Measurements from ENCODE around the gene ZNF728.
"Not testable (repeated sequence)": the region's sequence is repeated elsewhere in the genome, so short reads cannot be mapped to it uniquely, and the experiment has no call there.

The ZNF728 gene

DNA sequence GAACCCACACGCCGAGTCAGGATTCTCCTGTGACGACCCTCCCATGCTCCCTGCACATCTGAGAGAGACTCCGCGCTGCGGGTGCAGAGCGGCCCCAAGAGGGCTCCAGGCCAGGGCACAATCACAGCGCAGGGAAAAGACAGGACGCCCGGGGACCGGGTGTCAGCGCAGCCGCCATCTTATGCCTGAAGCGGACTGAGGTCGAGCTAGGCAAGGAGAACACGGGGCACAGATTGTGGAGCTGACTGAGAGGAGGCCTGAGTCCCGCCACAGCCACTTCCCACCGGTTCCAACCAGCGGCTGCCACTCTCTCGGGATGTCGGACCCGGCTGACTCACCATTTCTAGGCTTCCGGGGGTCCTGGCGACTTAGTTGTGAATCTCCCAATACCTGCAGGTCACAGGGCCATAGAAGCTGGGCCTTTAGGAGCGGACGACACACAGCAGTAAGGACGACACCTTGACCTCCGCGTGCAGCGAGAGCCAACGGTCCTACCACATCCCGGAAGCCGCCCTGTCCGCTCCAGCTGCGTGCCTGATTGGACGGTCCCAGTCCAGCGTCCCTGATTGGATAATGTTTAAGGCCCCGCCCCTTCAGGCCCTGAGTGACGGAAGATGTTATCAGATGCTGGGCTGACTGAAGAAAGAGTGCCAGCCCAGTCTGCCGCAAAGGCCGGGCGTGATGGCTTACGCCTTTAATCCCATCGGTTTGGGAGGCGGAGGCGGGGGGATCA lies at the start of gene ZNF728:
TSS of gene ZNF728 (minus strand) at position 487 of the 733 bp plus-strand sequence. CDS start at position 341, 146 bp downstream.
- TF ChIP-seq, protein P1, sequence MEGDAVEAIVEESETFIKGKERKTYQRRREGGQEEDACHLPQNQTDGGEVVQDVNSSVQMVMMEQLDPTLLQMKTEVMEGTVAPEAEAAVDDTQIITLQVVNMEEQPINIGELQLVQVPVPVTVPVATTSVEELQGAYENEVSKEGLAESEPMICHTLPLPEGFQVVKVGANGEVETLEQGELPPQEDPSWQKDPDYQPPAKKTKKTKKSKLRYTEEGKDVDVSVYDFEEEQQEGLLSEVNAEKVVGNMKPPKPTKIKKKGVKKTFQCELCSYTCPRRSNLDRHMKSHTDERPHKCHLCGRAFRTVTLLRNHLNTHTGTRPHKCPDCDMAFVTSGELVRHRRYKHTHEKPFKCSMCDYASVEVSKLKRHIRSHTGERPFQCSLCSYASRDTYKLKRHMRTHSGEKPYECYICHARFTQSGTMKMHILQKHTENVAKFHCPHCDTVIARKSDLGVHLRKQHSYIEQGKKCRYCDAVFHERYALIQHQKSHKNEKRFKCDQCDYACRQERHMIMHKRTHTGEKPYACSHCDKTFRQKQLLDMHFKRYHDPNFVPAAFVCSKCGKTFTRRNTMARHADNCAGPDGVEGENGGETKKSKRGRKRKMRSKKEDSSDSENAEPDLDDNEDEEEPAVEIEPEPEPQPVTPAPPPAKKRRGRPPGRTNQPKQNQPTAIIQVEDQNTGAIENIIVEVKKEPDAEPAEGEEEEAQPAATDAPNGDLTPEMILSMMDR (IDR thresholded peaks at IDR 0.05; ENCODE audit: low read length, missing control alignments): no peak
- no peak for DNase-seq (ENCODE audit: low read depth)
- no peak within 1 kb of the TSS for H3K4me3 ChIP-seq (replicated peaks; ENCODE audit: low read depth, low read length)

DNA sequence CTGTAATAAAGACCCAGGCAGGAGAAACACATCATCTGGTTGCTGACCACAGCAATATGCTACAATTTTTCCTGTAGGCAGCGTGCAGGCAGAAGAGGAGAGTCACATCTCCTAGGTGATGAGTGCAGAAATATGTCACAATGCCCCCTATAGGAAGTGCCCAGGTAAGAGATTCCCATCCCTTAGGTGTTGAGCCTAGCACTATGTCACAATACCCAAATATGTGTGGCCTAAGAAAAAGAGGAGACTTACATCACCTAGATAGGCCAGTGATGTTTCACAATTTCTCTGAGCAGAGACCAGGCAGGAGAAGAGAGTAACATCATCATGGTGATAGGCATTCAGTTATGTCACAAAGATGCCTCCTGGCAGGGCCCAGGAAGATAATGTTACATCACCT lies 49.4 kb upstream of the ZNF728 start:
- H3K4me3 ChIP-seq (replicated peaks; ENCODE audit: low read depth, low read length): no peak overlapping the region
- TF ChIP-seq, protein P1 (IDR thresholded peaks at IDR 0.05; ENCODE audit: low read length, missing control alignments): no peak
- DNase-seq (ENCODE audit: low read depth): no peak

DNA sequence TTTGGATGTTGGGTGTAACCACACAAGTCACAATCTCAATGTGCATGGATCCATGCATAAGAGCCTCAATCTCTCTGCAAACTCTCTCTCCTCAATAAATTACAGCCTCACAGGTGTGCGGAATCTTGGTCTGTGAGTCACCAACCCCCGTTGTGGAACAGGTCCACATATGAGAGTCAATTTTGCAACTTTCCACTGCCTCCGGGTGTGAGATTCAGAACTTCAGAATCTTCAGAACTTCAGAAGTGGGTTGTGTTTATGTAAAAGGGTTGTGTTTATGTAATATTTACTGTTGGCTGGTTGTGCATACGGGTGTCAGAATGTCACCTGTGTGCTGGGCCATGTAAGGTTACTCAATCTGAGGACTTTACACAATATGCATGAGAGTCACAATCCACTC lies 46.3 kb upstream of the ZNF728 start:
- DNase-seq (ENCODE audit: low read depth): no peak
- no peak overlapping the region for H3K4me3 ChIP-seq (replicated peaks; ENCODE audit: low read depth, low read length)
- TF ChIP-seq, protein P1 (IDR thresholded peaks at IDR 0.05; ENCODE audit: low read length, missing control alignments): no peak

DNA sequence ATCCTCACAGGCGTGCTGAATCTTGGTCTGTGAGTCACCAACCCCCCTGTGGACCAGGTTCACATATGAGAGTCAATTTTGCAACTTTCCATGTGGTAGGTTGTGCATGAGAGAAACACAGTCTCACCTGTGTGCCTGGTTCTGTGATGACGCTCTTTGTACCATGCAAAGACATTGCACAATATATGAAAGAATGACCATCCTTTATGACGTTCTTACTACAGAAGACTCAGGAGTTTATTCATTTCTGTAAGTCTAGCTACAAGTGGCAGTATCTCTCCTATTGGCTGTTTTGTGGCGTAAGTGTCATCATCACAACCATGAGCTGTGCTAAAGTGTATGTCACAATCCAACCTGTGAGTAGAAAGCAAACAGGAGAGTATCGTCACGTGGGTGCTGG lies 43.8 kb upstream of the ZNF728 start:
- no peak overlapping the region for H3K4me3 ChIP-seq (replicated peaks; ENCODE audit: low read depth, low read length)
- TF ChIP-seq, protein P1 (IDR thresholded peaks at IDR 0.05; ENCODE audit: low read length, missing control alignments): no peak
- no peak for DNase-seq (ENCODE audit: low read depth)

GRCh38 chr19:23033721-23034120 lies 30.7 kb upstream of the ZNF728 start:
- H3K4me3 ChIP-seq (replicated peaks; ENCODE audit: low read depth, low read length): no peak overlapping the region
- TF ChIP-seq, protein P1 (IDR thresholded peaks at IDR 0.05; ENCODE audit: low read length, missing control alignments): no peak
- no peak for DNase-seq (ENCODE audit: low read depth)

- DNase-seq (ENCODE audit: low read depth): no peak
- TF ChIP-seq, protein P1 (IDR thresholded peaks at IDR 0.05; ENCODE audit: low read length, missing control alignments): no peak
- H3K4me3 ChIP-seq (replicated peaks; ENCODE audit: low read depth, low read length): no peak overlapping the region
These were observed 12.7 kb upstream of the ZNF728 start for GRCh38 chr19:23015660-23016059.

DNA sequence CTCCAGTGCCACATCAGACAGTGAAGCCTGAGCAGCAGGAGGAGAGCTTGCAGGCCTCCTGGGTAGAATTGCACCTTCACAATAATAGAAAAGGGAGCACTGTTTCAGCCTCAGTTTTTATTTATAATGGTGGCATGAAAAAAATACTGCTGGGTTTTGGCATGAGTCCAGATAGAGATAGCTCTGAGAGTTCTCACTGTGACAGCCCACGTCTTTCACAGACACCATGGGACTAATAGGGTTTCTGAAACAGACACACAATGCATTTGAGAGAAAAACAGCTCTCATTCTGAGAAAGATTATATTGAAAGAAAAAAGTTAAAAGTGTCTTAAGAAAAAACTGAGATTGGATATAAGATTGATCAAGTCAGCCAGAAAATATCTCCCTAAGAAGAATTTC lies 8.0 kb downstream of the ZNF728 start:
- DNase-seq (ENCODE audit: low read depth); H3K4me3 ChIP-seq (replicated peaks; ENCODE audit: low read depth, low read length): not testable (repeated sequence)

Measured in fibroblast of pulmonary artery (primary cell).